Transverse colon (tissue), 4 donors: ENCODE results near the gene LPAR1. TPM values are rescaled to one million over a fixed set of nuclear protein-coding genes. Genes with fewer than 3 reads are reported as not detected.

Experiments used
- DNase-seq: peaks from one replicate; pipeline ENCODE4 v3.0.0-alpha.2; 2019
- H3K27ac ChIP-seq, 4 donors: fragments of 200-600 bp; sonication (generic); 2 replicates each; pipeline ENCODE4 v1.5.1; 2016 to 2018; ENCODE audit warnings: inconsistent platforms in 4 of 4
- H3K27me3 ChIP-seq: fragments of 200-600 bp; sonication (generic); 2 replicates; pipeline ENCODE4 v1.5.1; 2017; ENCODE audit warnings: inconsistent platforms
- H3K36me3 ChIP-seq, 4 donors: fragments of 200-600 bp; sonication (generic); 2 replicates each; pipeline ENCODE4 v1.5.1; 2017 to 2019; ENCODE audit warnings: inconsistent platforms in 4 of 4
- H3K4me1 ChIP-seq, 4 donors: fragments of 200-600 bp; sonication (generic); 2 replicates each; pipeline ENCODE4 v1.5.1; 2017 to 2020; ENCODE audit warnings: inconsistent platforms in 4 of 4
- H3K4me3 ChIP-seq, 4 donors: fragments of 200-600 bp; sonication (generic); 1 replicate in 1 of 4; 2 replicates in 3 of 4; pipeline versions ENCODE4 v1.5.1 to v1.6.1; 2017 to 2019; ENCODE audit warnings: inconsistent platforms in 4 of 4
- H3K9me3 ChIP-seq, 2 donors: fragments of 200-600 bp; sonication (generic); 2 replicates each; pipeline ENCODE4 v1.5.1; 2017 to 2019; ENCODE audit warnings: inconsistent platforms in 2 of 2
- EP300 ChIP-seq: sonication (generic); formaldehyde crosslinking; IDR thresholded peaks from one replicate; pipeline ENCODE4 v1.6.1; 2017; ENCODE audit warnings: antibody characterized with exemption, low read depth
- POLR2A ChIP-seq: fragments of 450-650 bp; IDR thresholded peaks from one replicate; pipeline ENCODE4 v1.6.1; 2016; ENCODE audit warnings: antibody characterized with exemption, mild to moderate bottlenecking, moderate library complexity
- POLR2AphosphoS5 ChIP-seq, 3 donors: sonication (generic); formaldehyde crosslinking; IDR thresholded peaks; one replicate each; pipeline ENCODE4 v1.6.1; 2016; ENCODE audit warnings: antibody characterized with exemption in 3 of 3
- WGBS, 2 donors: methylation state at CpG; one replicate each; pipeline ENCODE4 v1.1.5; 2018; ENCODE audit warnings: low coverage in 1 of 2; 5-methylcytosine and 5-hydroxymethylcytosine counted together
- in situ Hi-C, 4 donors: fragments of 200-750 bp; cut with MboI; loops; one replicate each; pipeline versions ENCODE4 v1.15.0 to v1.15.1; 2017; ENCODE audit warnings: low sequenced_read_pairs in 3 of 4, low pct_ligation_motif_present in 1 of 4, low pct_unique_long_range_greater_than_20kb in 1 of 4
- intact Hi-C: fragments of 100-400 bp; cut with DNase I; formaldehyde crosslinking; loops from one replicate; pipeline ENCODE4 v1.15.1; 2023; ENCODE audit warnings: low total_unique reads
- total RNA-seq, 4 donors: library from RNA; depleted of rRNA; stranded (reverse); fragments of >200 nt; gene quantifications; one replicate each; pipeline ENCODE4 v1.1.0, GENCODE V29; 2016
- TF ChIP-seq, protein P1 (sequence below), 5 experiments: fragments of 200-600 bp in 3 of 5; fragments of 450-650 bp in 2 of 5; sonication (generic) in 3 of 5; IDR thresholded peaks; 1 replicate in 2 of 5; 2 replicates in 3 of 5; pipeline ENCODE4 v1.5.1; 2016 to 2017; ENCODE audit warnings: antibody characterized with exemption in 5 of 5, inconsistent platforms in 3 of 5, mild to moderate bottlenecking in 2 of 5, moderate library complexity in 1 of 5

The LPAR1 gene
- total RNA-seq, 4 donors from 2014 or later, result 27.1 to 34.4 (median 28.7) TPM

DNA sequence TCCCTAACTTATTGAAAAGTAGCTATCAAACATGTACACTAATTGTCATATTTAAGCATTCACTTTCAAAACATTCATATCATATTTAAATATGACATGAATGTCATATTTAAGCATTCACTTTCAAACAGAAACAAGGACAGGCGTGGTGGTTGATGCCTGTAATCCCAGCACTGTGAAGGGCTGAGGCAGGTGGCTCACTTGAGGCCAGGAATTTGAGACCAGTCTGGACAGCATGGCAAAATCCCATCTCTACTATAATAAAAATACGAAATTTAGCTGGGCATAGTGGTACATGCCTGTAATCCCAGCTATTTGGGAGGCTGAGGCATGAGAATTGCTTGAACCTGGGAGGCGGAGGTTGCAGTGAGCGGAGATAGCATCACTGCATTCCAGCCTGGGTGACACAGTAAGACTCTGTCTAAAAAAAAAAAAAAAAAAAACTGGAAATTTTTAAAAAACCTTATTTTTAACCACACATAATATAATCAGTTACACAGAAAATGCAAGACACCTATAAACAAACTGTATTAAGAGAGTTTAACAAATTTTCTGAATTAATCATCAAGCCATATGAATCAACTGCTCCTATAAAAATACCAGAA is 88.1 kb downstream of the LPAR1 start:
- no peak for TF ChIP-seq EP300
- intact Hi-C loops, result no loop called here
- DNase-seq, result no peak
- Histone ChIP-seq H3K4me1 (peaks cover 0 to 14% (median 5%) of the 10 kb centered on the region in 4 donors), H3K36me3 (no peaks in the 10 kb centered on the region), H3K4me3 (no peak overlapping the region), H3K27ac (no peak overlapping the region), H3K9me3 (peaks cover 7 to 9% of the 10 kb centered on the region in 2 donors), H3K27me3 (no peaks in the 10 kb centered on the region)
- in situ Hi-C loops, result no loop called here
- WGBS, 2 donors, result 87 to 89% methylated on average over 3 to 4 of the region's 4 CpGs

- WGBS, 2 donors, result 67 to 79% methylated on average over 1 to 4 of the region's 4 CpGs
- DNase-seq, result no peak
- Histone ChIP-seq H3K4me1 (peaks cover 0 to 14% (median 5%) of the 10 kb centered on the region in 4 donors), H3K9me3 (peaks cover 3 to 5% of the 10 kb centered on the region in 2 donors), H3K27ac (no peak overlapping the region), H3K27me3 (no peaks in the 10 kb centered on the region), H3K4me3 (no peak overlapping the region), H3K36me3 (no peaks in the 10 kb centered on the region)
- TF ChIP-seq POLR2A (no peak), EP300 (no peak)
- TF ChIP-seq, protein P1, sequence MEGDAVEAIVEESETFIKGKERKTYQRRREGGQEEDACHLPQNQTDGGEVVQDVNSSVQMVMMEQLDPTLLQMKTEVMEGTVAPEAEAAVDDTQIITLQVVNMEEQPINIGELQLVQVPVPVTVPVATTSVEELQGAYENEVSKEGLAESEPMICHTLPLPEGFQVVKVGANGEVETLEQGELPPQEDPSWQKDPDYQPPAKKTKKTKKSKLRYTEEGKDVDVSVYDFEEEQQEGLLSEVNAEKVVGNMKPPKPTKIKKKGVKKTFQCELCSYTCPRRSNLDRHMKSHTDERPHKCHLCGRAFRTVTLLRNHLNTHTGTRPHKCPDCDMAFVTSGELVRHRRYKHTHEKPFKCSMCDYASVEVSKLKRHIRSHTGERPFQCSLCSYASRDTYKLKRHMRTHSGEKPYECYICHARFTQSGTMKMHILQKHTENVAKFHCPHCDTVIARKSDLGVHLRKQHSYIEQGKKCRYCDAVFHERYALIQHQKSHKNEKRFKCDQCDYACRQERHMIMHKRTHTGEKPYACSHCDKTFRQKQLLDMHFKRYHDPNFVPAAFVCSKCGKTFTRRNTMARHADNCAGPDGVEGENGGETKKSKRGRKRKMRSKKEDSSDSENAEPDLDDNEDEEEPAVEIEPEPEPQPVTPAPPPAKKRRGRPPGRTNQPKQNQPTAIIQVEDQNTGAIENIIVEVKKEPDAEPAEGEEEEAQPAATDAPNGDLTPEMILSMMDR (IDR thresholded peaks at IDR 0.05), result no peak
- in situ Hi-C loops (no loop called here), intact Hi-C loops (no loop called here)
These were observed 89.2 kb downstream of the LPAR1 start for GRCh38 chr9:110949081-110949480.

GRCh38 chr9:110947491-110948044 is 90.7 kb downstream of the LPAR1 start:
- 48 to 70% methylated on average over 5 of the region's 5 CpGs for WGBS, 2 donors
- in situ Hi-C loops, result no loop called here
- no peak for DNase-seq
- H3K4me1 ChIP-seq, result peaks cover 0 to 14% (median 5%) of the 10 kb centered on the region in 4 donors
- H3K9me3 ChIP-seq, result no peaks in the 10 kb centered on the region
- no peaks in the 10 kb centered on the region for H3K36me3 ChIP-seq
- no peak overlapping the region for H3K4me3 ChIP-seq
- TF ChIP-seq, protein P1 (IDR thresholded peaks at IDR 0.05), result no peak
- TF ChIP-seq EP300, result no peak
- no peak for TF ChIP-seq POLR2A
- no peak for TF ChIP-seq POLR2AphosphoS5 (IDR thresholded peaks at IDR 0.05)
- intact Hi-C loops, result no loop called here
- H3K27ac ChIP-seq, result no peak overlapping the region
- H3K27me3 ChIP-seq, result no peaks in the 10 kb centered on the region

DNA sequence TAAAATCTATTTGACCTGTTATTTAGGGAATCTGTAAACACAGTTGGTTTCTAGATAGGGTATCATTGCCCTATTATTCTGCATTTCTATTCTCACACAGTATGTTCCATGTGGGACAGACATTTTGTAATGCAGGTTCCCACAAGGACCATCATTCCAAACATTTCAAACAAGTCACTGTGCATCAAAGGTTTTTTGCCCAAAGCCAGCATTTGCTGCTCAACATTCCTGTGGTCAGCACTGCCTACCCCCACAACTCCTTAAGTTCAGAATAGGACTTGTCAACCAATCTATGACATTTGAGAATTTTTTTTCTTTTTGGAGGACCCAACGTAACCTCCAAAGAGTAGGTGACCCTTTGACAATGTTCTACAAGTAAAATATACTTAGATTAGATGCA is 95.7 kb downstream of the LPAR1 start:
- intact Hi-C loops, result no loop called here
- in situ Hi-C loops, result no loop called here
- Histone ChIP-seq H3K4me1 (peaks cover 0 to 2% (median 0%) of the 10 kb centered on the region in 4 donors), H3K36me3 (no peaks in the 10 kb centered on the region), H3K27ac (no peak overlapping the region), H3K27me3 (no peaks in the 10 kb centered on the region), H3K9me3 (no peaks in the 10 kb centered on the region), H3K4me3 (no peak overlapping the region)
- DNase-seq, result no peak
- WGBS, 2 donors, result 76 to 83% methylated on average over 1 of the region's 1 CpG
- TF ChIP-seq, protein P1 (IDR thresholded peaks at IDR 0.05), result no peak
- TF ChIP-seq POLR2AphosphoS5 (IDR thresholded peaks at IDR 0.05), result no peak
- no peak for TF ChIP-seq EP300
- no peak for TF ChIP-seq POLR2A
